Activated B cell treated with CpG ODN at 0.5 μM for 24 hours (primary cell): ENCODE measurements around the gene RASA3. TPM values are rescaled to one million over a fixed set of nuclear protein-coding genes. Genes with fewer than 3 reads are reported as not detected.

Experiments used
- ATAC-seq: fragments of 200-7000 bp; cut with Tn5 transposase; one replicate; pipeline ENCODE4 v1.10.0; 2021; ENCODE audit warnings: low read depth, mild to moderate bottlenecking, moderate library complexity
- CTCF ChIA-PET: fragments of 350-600 bp; sonication (Branson Sonifier 250); formaldehyde crosslinking; loops from one replicate; lab custom pipeline; 2021; ENCODE audit warnings: antibody characterized with exemption; lab: Charles Lee
- POLR2A ChIA-PET: fragments of 350-600 bp; sonication (Branson Sonifier 250); formaldehyde crosslinking; loops from one replicate; lab custom pipeline; 2021; ENCODE audit warnings: antibody characterized with exemption; lab: Charles Lee
- DNase-seq: peaks from one replicate; pipeline ENCODE4 v3.0.0; 2022
- H3K27ac Mint-ChIP-seq: one replicate; pipeline ENCODE4 v1.8.0; 2020; ENCODE audit warnings: mixed read lengths
- H3K27me3 Mint-ChIP-seq: one replicate; pipeline ENCODE4 v1.8.0; 2021; ENCODE audit warnings: mixed read lengths
- H3K36me3 Mint-ChIP-seq: one replicate; pipeline ENCODE4 v1.8.0; 2021; ENCODE audit warnings: low read depth, mixed read lengths
- H3K4me1 Mint-ChIP-seq: one replicate; pipeline ENCODE4 v1.8.0; 2021; ENCODE audit warnings: mixed read lengths
- H3K4me3 Mint-ChIP-seq: one replicate; pipeline ENCODE4 v1.8.0; 2020; ENCODE audit warnings: mild to moderate bottlenecking, mixed read lengths
- H3K9me3 Mint-ChIP-seq: one replicate; pipeline ENCODE4 v1.8.0; 2020; ENCODE audit warnings: mixed read lengths
- CTCF ChIP-seq: fragments of 200-600 bp; IDR thresholded peaks from one replicate; pipeline ENCODE4 v1.8.0; 2022; ENCODE audit warnings: antibody characterized with exemption, mild to moderate bottlenecking
- intact Hi-C: fragments of 100-400 bp; cut with micrococcal nuclease; formaldehyde crosslinking; loops from one replicate; pipeline ENCODE4 v1.15.1; 2024
- total RNA-seq: library from RNA; stranded (reverse); gene quantifications from 2 replicates; pipeline ENCODE4 v1.2.3, GENCODE V29; 2022

The RASA3 gene
- total RNA-seq, 1 donor from 2014 or later = 20.4 TPM

DNA sequence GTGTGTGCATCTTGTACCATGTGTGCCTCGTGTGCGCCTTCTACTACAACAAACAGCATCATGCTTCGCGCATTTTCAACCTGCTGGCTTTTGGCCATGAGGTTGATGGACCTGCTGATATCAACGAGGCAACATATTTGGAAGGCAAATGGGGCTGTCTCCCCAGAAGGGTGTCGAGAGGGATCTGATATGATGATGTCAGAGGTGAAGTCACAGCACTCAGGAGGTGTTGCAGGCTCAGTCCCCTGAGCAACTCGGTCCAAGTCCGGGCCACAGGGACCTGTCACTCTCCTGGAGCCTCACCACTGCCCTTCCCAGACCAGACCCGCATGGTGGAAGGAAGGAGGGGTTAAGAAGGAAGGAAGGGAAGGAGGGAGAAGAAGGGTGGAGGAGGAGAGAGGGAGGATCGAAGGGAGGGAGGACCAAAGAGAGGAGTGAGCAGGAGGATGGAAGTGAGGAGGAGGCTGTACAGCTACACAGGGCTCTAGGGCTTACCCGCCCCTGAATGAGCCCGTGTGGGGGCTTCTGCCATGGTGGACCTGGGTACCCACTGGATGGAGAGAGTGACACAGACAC, 151.8 kb downstream of the RASA3 start:
- no peak for TF ChIP-seq CTCF
- ChIA-PET POLR2A (no interaction called here), CTCF (no interaction called here)
- intact Hi-C loops = no loop called here
- Mint-ChIP-seq H3K4me1 (no peaks in the 10 kb centered on the region), H3K9me3 (no peaks in the 10 kb centered on the region), H3K27me3 (no peaks in the 10 kb centered on the region), H3K27ac (no peak overlapping the region), H3K36me3 (peaks cover 67% of the 10 kb centered on the region), H3K4me3 (no peak overlapping the region)
- DNase-seq (no peak), ATAC-seq (no peak)

DNA sequence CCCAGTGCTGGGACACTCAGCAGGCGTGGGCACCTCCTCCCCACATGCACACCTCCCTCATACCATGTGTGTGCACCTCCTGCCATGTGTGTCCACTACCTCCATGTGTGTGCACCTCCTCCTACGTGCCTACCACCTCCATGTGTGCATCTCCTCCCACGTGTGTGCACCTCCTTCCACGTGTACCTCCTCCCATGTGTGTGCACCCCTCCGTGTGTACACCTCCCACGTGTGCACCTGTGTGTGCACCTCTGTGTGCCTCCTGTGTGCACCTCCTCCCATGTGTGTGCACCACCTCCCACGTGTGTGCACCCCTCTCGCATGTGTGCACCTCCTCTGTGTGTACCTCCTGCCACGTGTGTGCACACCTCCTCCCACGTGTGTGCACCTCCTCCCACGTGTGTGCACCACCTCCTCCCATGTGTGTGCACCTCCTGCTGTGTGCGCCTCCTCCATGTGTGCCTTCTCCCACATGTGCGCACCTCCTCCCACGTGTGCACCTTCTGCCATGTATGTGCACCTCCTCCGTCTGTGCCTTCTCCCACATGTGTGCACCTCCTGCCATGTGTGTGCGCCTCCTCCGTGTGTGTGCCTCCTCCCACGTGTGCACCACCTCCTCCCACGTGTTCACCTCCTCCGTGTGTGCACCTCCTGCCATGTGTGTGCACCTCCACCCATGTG, 152.5 kb downstream of the RASA3 start:
- no peaks in the 10 kb centered on the region for H3K4me1 Mint-ChIP-seq
- ChIA-PET CTCF (no interaction called here), POLR2A (no interaction called here)
- intact Hi-C loops = no loop called here
- no peaks in the 10 kb centered on the region for H3K27me3 Mint-ChIP-seq
- H3K4me3 Mint-ChIP-seq = no peak overlapping the region
- H3K36me3 Mint-ChIP-seq = peaks cover 71% of the 10 kb centered on the region
- ATAC-seq (no peak), DNase-seq (no peak)
- H3K27ac Mint-ChIP-seq = peak overlapping the region; percentile 24
- no peaks in the 10 kb centered on the region for H3K9me3 Mint-ChIP-seq
- TF ChIP-seq CTCF = no peak

DNA sequence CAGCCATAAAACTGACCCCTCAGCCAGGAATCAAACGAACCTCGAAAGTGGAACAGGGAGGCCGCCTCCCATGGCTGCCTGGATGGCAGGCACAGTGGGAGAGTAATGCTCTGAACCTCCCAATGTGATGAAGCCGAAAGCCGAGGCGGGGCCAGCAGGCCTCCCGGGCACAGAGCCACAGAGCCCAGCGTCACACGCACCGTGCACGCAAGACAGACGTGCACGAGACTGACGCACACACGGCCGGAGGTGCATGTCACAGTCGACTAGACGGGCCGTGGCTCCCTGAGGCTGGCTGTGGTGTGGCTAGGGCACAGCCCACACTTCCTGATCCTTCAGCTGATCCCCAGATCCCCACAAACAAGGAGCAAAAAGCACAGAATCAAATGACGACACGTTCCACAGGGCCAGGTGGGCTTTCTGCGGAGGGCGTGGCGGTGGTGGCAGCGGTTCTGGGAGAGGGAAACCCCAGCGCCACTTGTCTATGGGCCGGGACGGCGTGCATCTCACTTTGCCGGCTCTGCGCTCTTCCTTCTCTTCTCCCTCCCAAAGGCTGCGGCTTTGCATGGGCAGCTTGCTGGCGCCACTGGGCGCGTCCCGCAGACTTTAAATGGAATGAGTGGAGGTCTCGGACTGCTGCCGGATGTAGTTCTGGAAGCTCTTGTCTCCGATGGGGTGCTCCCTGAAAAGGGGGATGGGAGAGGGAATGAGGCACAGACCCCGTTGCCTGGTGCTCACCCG, 153.5 kb downstream of the RASA3 start:
- no peak for DNase-seq
- intact Hi-C loops = no loop called here
- POLR2A ChIA-PET = no interaction called here
- Mint-ChIP-seq H3K9me3 (no peaks in the 10 kb centered on the region), H3K4me3 (no peak overlapping the region), H3K27ac (no peak overlapping the region), H3K36me3 (peaks cover 76% of the 10 kb centered on the region), H3K27me3 (no peaks in the 10 kb centered on the region), H3K4me1 (no peaks in the 10 kb centered on the region)
- CTCF ChIA-PET = no interaction called here
- ATAC-seq = no peak
- no peak for TF ChIP-seq CTCF

GRCh38 chr13:113977976-113978375, 154.4 kb downstream of the RASA3 start:
- H3K4me3 Mint-ChIP-seq = no peak overlapping the region
- intact Hi-C loops = no loop called here
- POLR2A ChIA-PET = no interaction called here
- H3K27ac Mint-ChIP-seq = no peak overlapping the region
- H3K9me3 Mint-ChIP-seq = no peaks in the 10 kb centered on the region
- TF ChIP-seq CTCF = no peak
- ATAC-seq = no peak
- no peak for DNase-seq
- no peaks in the 10 kb centered on the region for H3K27me3 Mint-ChIP-seq
- H3K36me3 Mint-ChIP-seq = peaks cover 75% of the 10 kb centered on the region
- no peaks in the 10 kb centered on the region for H3K4me1 Mint-ChIP-seq
- CTCF ChIA-PET = no interaction called here
